HUES48 (cell line): ENCODE data around the gene ANKHD1.

Experiments
- H3K27ac ChIP-seq: one replicate; pipeline ENCODE4 v1.7.0; 2013; ENCODE audit warnings: low read depth, low read length, inconsistent platforms
- H3K27me3 ChIP-seq: 2 replicates; pipeline ENCODE4 v1.6.1; 2013; ENCODE audit warnings: mild to moderate bottlenecking, low read length; ENCODE audit not compliant: control insufficient read depth, insufficient read depth
- H3K36me3 ChIP-seq: 2 replicates; pipeline ENCODE4 v1.6.1; 2013; ENCODE audit warnings: low read length; ENCODE audit not compliant: control insufficient read depth, insufficient read depth
- H3K4me1 ChIP-seq: 2 replicates; pipeline ENCODE4 v1.6.1; 2013; ENCODE audit warnings: mild to moderate bottlenecking, low read length; ENCODE audit not compliant: control insufficient read depth, insufficient read depth
- H3K4me3 ChIP-seq: 2 replicates; pipeline ENCODE4 v1.5.1; 2013; ENCODE audit warnings: mild to moderate bottlenecking, low read depth, low read length
- H3K9ac ChIP-seq: 2 replicates; pipeline ENCODE4 v1.6.1; 2013; ENCODE audit warnings: mild to moderate bottlenecking, low read depth, low read length, moderate library complexity
- H3K9me3 ChIP-seq: 2 replicates; pipeline ENCODE4 v1.6.1; 2013; ENCODE audit warnings: low read length; ENCODE audit not compliant: control insufficient read depth, insufficient read depth

The ANKHD1 gene

DNA sequence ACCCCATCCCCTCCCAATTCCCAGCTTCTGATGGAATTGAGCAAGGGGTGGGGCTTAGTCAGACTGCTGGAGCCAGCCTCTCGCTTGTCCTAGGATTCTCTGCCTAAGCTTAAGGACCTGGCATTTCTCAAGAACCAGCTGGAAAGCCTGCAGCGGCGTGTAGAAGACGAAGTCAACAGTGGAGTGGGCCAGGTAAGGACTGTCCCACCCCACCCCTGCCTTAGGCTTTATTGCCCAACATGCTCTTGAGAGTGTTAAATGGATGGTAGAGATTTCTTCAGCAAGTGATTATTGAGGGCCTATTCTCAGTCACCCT is 164.1 kb downstream of the ANKHD1 start:
- no peak overlapping the region for H3K27ac ChIP-seq
- peaks cover 4% of the 10 kb centered on the region; the same call in 1 of the 2 replicates for H3K4me1 ChIP-seq
- no peaks in the 10 kb centered on the region for H3K9me3 ChIP-seq
- H3K27me3 ChIP-seq = no peaks in the 10 kb centered on the region
- peak overlapping the region; percentile 88 for H3K4me3 ChIP-seq
- peaks cover 32% of the 10 kb centered on the region for H3K36me3 ChIP-seq
- no peak overlapping the region for H3K9ac ChIP-seq

- Histone ChIP-seq H3K4me1 (peaks cover 4% of the 10 kb centered on the region; the same call in 1 of the 2 replicates), H3K9me3 (no peaks in the 10 kb centered on the region), H3K27ac (no peak overlapping the region), H3K36me3 (peaks cover 30% of the 10 kb centered on the region), H3K27me3 (no peaks in the 10 kb centered on the region), H3K4me3 (no peak overlapping the region), H3K9ac (no peak overlapping the region; the same call in 1 of the 2 replicates)
Measured at GRCh38 chr5:140566665-140567064, 165.0 kb downstream of the ANKHD1 start.

DNA sequence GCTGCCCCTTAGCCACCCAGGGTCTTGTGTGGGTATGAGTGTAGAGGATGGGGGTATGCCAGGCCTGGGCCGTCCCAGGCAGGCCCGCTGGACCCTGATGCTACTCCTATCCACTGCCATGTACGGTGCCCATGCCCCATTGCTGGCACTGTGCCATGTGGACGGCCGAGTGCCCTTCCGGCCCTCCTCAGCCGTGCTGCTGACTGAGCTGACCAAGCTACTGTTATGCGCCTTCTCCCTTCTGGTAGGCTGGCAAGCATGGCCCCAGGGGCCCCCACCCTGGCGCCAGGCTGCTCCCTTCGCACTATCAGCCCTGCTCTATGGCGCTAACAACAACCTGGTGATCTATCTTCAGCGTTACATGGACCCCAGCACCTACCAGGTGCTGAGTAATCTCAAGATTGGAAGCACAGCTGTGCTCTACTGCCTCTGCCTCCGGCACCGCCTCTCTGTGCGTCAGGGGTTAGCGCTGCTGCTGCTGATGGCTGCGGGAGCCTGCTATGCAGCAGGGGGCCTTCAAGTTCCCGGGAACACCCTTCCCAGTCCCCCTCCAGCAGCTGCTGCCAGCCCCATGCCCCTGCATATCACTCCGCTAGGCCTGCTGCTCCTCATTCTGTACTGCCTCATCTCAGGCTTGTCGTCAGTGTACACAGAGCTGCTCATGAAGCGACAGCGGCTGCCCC is 165.6 kb downstream of the ANKHD1 start:
- Histone ChIP-seq H3K9me3 (no peaks in the 10 kb centered on the region), H3K27ac (no peak overlapping the region), H3K4me1 (peaks cover 4% of the 10 kb centered on the region; the same call in 1 of the 2 replicates), H3K36me3 (peaks cover 26% of the 10 kb centered on the region), H3K4me3 (no peak overlapping the region), H3K27me3 (no peaks in the 10 kb centered on the region), H3K9ac (no peak overlapping the region)

DNA sequence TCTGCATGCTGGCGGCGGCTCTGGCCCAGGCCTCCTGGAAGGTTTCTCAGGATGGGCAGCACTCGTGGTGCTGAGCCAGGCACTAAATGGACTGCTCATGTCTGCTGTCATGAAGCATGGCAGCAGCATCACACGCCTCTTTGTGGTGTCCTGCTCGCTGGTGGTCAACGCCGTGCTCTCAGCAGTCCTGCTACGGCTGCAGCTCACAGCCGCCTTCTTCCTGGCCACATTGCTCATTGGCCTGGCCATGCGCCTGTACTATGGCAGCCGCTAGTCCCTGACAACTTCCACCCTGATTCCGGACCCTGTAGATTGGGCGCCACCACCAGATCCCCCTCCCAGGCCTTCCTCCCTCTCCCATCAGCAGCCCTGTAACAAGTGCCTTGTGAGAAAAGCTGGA is 166.2 kb downstream of the ANKHD1 start:
- H3K9me3 ChIP-seq = no peaks in the 10 kb centered on the region
- H3K9ac ChIP-seq = no peak overlapping the region
- peaks cover 26% of the 10 kb centered on the region for H3K36me3 ChIP-seq
- no peak overlapping the region for H3K4me3 ChIP-seq
- H3K27ac ChIP-seq = no peak overlapping the region
- no peaks in the 10 kb centered on the region for H3K27me3 ChIP-seq
- H3K4me1 ChIP-seq = peaks cover 4% of the 10 kb centered on the region; the same call in 1 of the 2 replicates

DNA sequence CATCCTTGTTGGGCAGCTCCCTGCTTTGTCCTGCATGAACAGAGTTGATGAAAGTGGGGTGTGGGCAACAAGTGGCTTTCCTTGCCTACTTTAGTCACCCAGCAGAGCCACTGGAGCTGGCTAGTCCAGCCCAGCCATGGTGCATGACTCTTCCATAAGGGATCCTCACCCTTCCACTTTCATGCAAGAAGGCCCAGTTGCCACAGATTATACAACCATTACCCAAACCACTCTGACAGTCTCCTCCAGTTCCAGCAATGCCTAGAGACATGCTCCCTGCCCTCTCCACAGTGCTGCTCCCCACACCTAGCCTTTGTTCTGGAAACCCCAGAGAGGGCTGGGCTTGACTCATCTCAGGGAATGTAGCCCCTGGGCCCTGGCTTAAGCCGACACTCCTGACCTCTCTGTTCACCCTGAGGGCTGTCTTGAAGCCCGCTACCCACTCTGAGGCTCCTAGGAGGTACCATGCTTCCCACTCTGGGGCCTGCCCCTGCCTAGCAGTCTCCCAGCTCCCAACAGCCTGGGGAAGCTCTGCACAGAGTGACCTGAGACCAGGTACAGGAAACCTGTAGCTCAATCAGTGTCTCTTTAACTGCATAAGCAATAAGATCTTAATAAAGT is 166.9 kb downstream of the ANKHD1 start:
- Histone ChIP-seq H3K27ac (no peak overlapping the region), H3K9ac (no peak overlapping the region), H3K36me3 (peaks cover 26% of the 10 kb centered on the region), H3K27me3 (no peaks in the 10 kb centered on the region), H3K9me3 (no peaks in the 10 kb centered on the region), H3K4me1 (peaks cover 4% of the 10 kb centered on the region; the same call in 1 of the 2 replicates), H3K4me3 (no peak overlapping the region)

GRCh38 chr5:140569197-140569596 is 167.6 kb downstream of the ANKHD1 start:
- no peak overlapping the region for H3K27ac ChIP-seq
- no peak overlapping the region for H3K9ac ChIP-seq
- no peaks in the 10 kb centered on the region for H3K27me3 ChIP-seq

GRCh38 chr5:140570058-140570457 is 168.4 kb downstream of the ANKHD1 start:
- no peak overlapping the region for H3K27ac ChIP-seq
- no peaks in the 10 kb centered on the region for H3K27me3 ChIP-seq
- peaks cover 4% of the 10 kb centered on the region; the same call in 1 of the 2 replicates for H3K4me1 ChIP-seq
- H3K4me3 ChIP-seq = no peak overlapping the region
- H3K36me3 ChIP-seq = peaks cover 26% of the 10 kb centered on the region
- H3K9ac ChIP-seq = no peak overlapping the region
- H3K9me3 ChIP-seq = no peaks in the 10 kb centered on the region

More at GRCh38 chr5:140569197-140569596, 167.6 kb downstream of the ANKHD1 start:
- Histone ChIP-seq H3K4me3 (no peak overlapping the region), H3K9me3 (no peaks in the 10 kb centered on the region), H3K36me3 (peaks cover 26% of the 10 kb centered on the region), H3K4me1 (peaks cover 4% of the 10 kb centered on the region; the same call in 1 of the 2 replicates)

DNA sequence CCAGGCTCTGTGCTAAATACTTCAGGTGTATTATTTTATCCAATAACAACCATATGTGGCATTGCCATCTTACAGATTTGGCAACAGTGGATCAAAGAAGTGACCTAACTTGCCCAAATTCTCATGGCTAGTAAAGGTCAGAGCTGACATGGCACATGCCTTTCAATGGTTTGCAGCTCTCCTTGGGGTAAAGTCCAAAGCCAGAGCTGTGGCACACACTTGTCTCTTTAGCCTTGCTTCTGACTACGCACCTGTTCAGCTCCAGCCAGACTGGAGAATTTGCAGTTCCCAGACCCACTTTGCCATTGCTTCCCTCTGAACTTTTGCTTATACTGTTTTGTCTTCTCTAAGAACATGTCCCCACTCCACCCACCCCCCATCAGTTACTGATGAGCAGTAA is 168.9 kb downstream of the ANKHD1 start:
- H3K9ac ChIP-seq = no peak overlapping the region
- H3K9me3 ChIP-seq = no peaks in the 10 kb centered on the region
- peaks cover 1% of the 10 kb centered on the region; the same call in 1 of the 2 replicates for H3K4me1 ChIP-seq
- H3K27ac ChIP-seq = no peak overlapping the region
- no peaks in the 10 kb centered on the region for H3K27me3 ChIP-seq
- peaks cover 26% of the 10 kb centered on the region for H3K36me3 ChIP-seq
- no peak overlapping the region for H3K4me3 ChIP-seq

GRCh38 chr5:140571105-140571504 is 169.5 kb downstream of the ANKHD1 start:
- H3K4me3 ChIP-seq = no peak overlapping the region
- H3K27ac ChIP-seq = no peak overlapping the region
- H3K27me3 ChIP-seq = no peaks in the 10 kb centered on the region
- no peak overlapping the region for H3K9ac ChIP-seq
- H3K9me3 ChIP-seq = no peaks in the 10 kb centered on the region
- H3K36me3 ChIP-seq = peaks cover 22% of the 10 kb centered on the region
- H3K4me1 ChIP-seq = no peaks in the 10 kb centered on the region

DNA sequence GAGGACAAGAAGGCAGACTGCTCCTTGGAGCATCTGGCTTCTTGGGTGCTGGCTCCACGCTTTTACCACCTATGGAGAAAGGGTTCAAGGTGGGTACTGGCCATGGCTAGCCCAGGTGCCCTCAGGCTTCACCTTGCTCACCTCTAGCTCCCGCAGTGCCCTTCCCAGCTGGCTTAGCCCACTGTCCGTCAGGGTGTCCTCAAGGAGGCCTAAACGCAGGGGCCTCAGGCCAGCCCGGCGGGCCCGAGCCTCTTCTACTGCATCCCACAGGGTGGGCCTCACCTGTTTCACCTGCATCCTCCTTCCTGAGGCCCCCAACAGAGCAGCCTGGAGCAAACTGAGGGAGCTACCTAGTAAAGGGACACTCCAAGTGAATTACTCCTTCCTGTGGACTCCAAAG is 172.1 kb downstream of the ANKHD1 start:
- H3K9ac ChIP-seq = no peak overlapping the region
- H3K27me3 ChIP-seq = no peaks in the 10 kb centered on the region
- H3K4me3 ChIP-seq = no peak overlapping the region
- H3K4me1 ChIP-seq = no peaks in the 10 kb centered on the region
- no peak overlapping the region for H3K27ac ChIP-seq
- H3K9me3 ChIP-seq = no peaks in the 10 kb centered on the region
- H3K36me3 ChIP-seq = no peaks in the 10 kb centered on the region

- Histone ChIP-seq H3K27me3 (no peaks in the 10 kb centered on the region), H3K36me3 (no peaks in the 10 kb centered on the region), H3K27ac (no peak overlapping the region), H3K9ac (no peak overlapping the region), H3K4me3 (no peak overlapping the region), H3K9me3 (no peaks in the 10 kb centered on the region), H3K4me1 (no peaks in the 10 kb centered on the region)
Measured at GRCh38 chr5:140574165-140574564, 172.5 kb downstream of the ANKHD1 start.
